Prostate gland (tissue), 2 donors: Measurements from ENCODE around the gene COL6A1. TPM values are rescaled to one million over a fixed set of nuclear protein-coding genes. Genes with fewer than 3 reads are reported as not detected.
A peak's percentile ranks its signal among the peaks of the same experiment; 100 is the strongest.

Source experiments
- DNase-seq: peaks from one replicate; pipeline ENCODE4 v3.0.0-alpha.2; 2019; ENCODE audit warnings: low spot score
- H3K27ac ChIP-seq, 2 donors: fragments of 200-600 bp; sonication (generic); 2 replicates each; pipeline ENCODE4 v1.5.1; 2017 to 2019
- H3K27me3 ChIP-seq: fragments of 200-600 bp; sonication (generic); replicated peaks from 2 replicates; pipeline ENCODE4 v1.5.1; 2019; ENCODE audit not compliant: insufficient read depth
- H3K36me3 ChIP-seq, 2 donors: fragments of 200-600 bp; sonication (generic); 1 replicate in 1 of 2; 2 replicates in 1 of 2; pipeline versions ENCODE4 v1.5.1 to v1.8.1; 2017 to 2019
- H3K4me1 ChIP-seq: fragments of 200-600 bp; sonication (generic); replicated peaks from 2 replicates; pipeline ENCODE4 v1.5.1; 2019
- H3K4me3 ChIP-seq, 2 donors: fragments of 200-600 bp; sonication (generic); 2 replicates each; pipeline ENCODE4 v1.5.1; 2017 to 2019
- H3K9me3 ChIP-seq: fragments of 200-600 bp; sonication (generic); 2 replicates; pipeline ENCODE4 v1.5.1; 2017
- POLR2A ChIP-seq: fragments of 450-650 bp; IDR thresholded peaks from one replicate; pipeline ENCODE4 v1.6.1; 2016; ENCODE audit warnings: antibody characterized with exemption, mild to moderate bottlenecking
- POLR2AphosphoS5 ChIP-seq: sonication (generic); formaldehyde crosslinking; IDR thresholded peaks from one replicate; pipeline ENCODE4 v1.6.1; 2017; ENCODE audit warnings: antibody characterized with exemption
- WGBS: methylation state at CpG from one replicate; pipeline ENCODE4 v1.1.5; 2018; 5-methylcytosine and 5-hydroxymethylcytosine counted together
- intact Hi-C: fragments of 100-400 bp; cut with DNase I; formaldehyde crosslinking; loops from one replicate; pipeline ENCODE4 v1.14.2; 2022
- total RNA-seq, 2 donors: library from RNA; depleted of rRNA; stranded (reverse); fragments of >200 nt; gene quantifications; one replicate each; pipeline ENCODE4 v1.1.0, GENCODE V29; 2016
- TF ChIP-seq, protein P1 (sequence below), 4 experiments: fragments of 200-600 bp in 2 of 4; fragments of 450-650 bp in 2 of 4; sonication (generic) in 2 of 4; IDR thresholded peaks; 1 replicate in 3 of 4; 2 replicates in 1 of 4; pipeline ENCODE4 v1.5.1; 2016 to 2019; ENCODE audit warnings: antibody characterized with exemption in 4 of 4, mild to moderate bottlenecking in 2 of 4, moderate library complexity in 2 of 4

The COL6A1 gene
- total RNA-seq, 2 donors from 2014 or later, result 163 to 265 TPM

DNA sequence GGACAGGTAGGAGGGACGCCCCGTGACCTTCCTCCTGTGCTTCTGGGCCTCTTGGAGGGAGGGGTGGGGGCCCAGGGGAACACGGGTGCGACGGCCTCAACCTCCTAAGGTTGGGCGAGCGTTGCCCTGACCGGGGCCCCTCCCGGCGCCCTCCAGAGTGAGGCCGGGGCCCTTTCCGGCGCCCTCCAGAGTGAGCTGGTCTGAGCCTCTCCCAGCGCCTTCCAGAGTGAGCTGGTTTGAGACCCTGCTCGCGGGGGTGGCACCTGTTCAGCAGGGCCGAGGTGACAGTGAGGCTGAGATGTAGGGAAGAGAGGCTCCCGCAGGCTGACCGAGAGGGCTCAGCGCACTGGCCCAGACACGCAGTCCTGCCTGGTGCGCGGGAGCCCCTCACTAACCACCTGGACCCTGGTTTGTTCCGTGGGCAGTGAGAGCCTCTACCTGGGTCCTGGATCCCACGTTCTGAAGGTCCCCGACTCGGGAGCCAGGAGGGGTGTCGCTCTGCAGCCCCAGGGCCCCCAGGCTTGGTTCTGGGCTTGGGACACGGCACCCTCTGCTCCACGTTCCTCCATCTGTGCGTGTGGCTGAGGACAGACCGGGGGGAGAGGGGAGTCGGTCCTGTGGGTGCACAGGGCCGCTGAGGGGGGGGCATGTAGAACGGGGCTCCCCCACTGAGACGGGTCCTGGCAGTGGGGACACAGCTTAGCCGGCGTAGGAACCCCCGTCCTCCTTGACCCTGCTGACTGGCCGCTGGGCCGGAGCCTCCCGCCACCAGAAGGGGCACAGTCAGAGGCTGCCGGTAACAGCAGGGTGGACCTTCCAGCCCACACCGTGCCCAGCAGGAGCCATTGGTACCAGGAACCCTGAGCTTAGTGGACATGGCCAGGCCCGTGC is 1.4 kb downstream of the COL6A1 start:
- H3K27ac ChIP-seq, result peak overlapping the region; percentile 77 to 79
- intact Hi-C loops, result loop anchor here (5.0 kb wide), 1 partner anchor 74 kb away; no protein-coding TSS in a partner anchor
- no peaks in the 10 kb centered on the region for H3K9me3 ChIP-seq
- WGBS, result 64% methylated on average over 29 of the region's 45 CpGs
- TF ChIP-seq POLR2A, result no peak
- TF ChIP-seq, protein P1, sequence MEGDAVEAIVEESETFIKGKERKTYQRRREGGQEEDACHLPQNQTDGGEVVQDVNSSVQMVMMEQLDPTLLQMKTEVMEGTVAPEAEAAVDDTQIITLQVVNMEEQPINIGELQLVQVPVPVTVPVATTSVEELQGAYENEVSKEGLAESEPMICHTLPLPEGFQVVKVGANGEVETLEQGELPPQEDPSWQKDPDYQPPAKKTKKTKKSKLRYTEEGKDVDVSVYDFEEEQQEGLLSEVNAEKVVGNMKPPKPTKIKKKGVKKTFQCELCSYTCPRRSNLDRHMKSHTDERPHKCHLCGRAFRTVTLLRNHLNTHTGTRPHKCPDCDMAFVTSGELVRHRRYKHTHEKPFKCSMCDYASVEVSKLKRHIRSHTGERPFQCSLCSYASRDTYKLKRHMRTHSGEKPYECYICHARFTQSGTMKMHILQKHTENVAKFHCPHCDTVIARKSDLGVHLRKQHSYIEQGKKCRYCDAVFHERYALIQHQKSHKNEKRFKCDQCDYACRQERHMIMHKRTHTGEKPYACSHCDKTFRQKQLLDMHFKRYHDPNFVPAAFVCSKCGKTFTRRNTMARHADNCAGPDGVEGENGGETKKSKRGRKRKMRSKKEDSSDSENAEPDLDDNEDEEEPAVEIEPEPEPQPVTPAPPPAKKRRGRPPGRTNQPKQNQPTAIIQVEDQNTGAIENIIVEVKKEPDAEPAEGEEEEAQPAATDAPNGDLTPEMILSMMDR (IDR thresholded peaks at IDR 0.05), result no peak
- no peak for TF ChIP-seq POLR2AphosphoS5
- peak overlapping the region; percentile 50 to 63 for H3K4me3 ChIP-seq
- no peaks in the 10 kb centered on the region for H3K4me1 ChIP-seq
- H3K27me3 ChIP-seq, result no peaks in the 10 kb centered on the region
- H3K36me3 ChIP-seq, result peaks cover 4 to 6% of the 10 kb centered on the region in 2 donors
- DNase-seq, result no peak

DNA sequence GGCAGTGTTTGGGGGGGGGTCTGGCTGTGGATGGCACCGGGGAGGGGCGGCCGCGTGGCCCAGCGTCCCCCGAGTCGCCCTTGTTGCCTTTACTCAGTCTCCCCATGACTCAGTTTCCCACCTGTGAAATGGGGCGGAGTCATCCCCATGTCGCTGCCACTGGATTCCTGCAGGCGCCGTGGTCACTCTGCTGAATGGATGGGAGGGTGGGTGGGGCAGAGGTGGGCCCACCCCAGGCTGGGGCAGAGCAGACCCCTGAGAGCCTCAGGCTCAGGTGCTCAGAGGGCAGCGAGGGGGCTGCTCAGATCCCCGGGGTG is 2.0 kb downstream of the COL6A1 start:
- H3K27ac ChIP-seq, result peak overlapping the region; percentile 77 to 79
- H3K4me1 ChIP-seq, result no peaks in the 10 kb centered on the region
- 89% methylated on average over 12 of the region's 13 CpGs for WGBS
- H3K4me3 ChIP-seq, result peak overlapping the region; percentile 50 to 63
- H3K27me3 ChIP-seq, result no peaks in the 10 kb centered on the region
- no peaks in the 10 kb centered on the region for H3K9me3 ChIP-seq
- peaks cover 4 to 6% of the 10 kb centered on the region in 2 donors for H3K36me3 ChIP-seq
- TF ChIP-seq POLR2A, result no peak
- TF ChIP-seq, protein P1 (IDR thresholded peaks at IDR 0.05), result no peak
- no peak for TF ChIP-seq POLR2AphosphoS5
- no peak for DNase-seq
- intact Hi-C loops, result loop anchor here (5.0 kb wide), 1 partner anchor 74 kb away; no protein-coding TSS in a partner anchor

DNA sequence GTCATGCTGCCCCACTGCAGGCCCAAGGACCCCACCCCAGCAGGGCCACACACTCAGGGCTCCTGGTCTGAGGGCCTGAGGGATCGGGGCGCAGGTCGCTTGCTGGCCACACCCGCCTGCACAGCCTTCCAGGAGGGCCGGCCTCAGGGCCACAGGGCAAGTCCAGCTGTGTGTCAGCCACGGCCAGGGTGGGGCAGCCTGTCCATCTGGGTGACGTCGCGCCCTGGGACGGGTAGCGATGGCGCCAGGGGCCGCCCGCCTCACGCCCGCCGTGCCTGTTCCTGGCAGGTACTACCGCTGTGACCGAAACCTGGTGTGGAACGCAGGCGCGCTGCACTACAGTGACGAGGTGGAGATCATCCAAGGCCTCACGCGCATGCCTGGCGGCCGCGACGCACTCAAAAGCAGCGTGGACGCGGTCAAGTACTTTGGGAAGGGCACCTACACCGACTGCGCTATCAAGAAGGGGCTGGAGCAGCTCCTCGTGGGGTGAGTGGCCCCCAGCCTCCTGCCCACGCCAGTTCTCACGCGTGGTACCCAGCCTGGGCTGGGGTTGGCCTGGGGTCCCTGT is 2.5 kb downstream of the COL6A1 start:
- intact Hi-C loops, result loop anchor here (5.0 kb wide), 1 partner anchor 73 kb away; no protein-coding TSS in a partner anchor
- Histone ChIP-seq H3K27me3 (no peaks in the 10 kb centered on the region), H3K36me3 (peaks cover 4 to 6% of the 10 kb centered on the region in 2 donors), H3K4me1 (no peaks in the 10 kb centered on the region), H3K9me3 (no peaks in the 10 kb centered on the region), H3K4me3 (peak overlapping the region; percentile 50 to 63), H3K27ac (peak overlapping the region; percentile 77 to 79)
- 92% methylated on average over 38 of the region's 38 CpGs for WGBS
- DNase-seq, result no peak
- TF ChIP-seq POLR2AphosphoS5 (no peak), POLR2A (no peak)
- TF ChIP-seq, protein P1 (IDR thresholded peaks at IDR 0.05), result no peak

DNA sequence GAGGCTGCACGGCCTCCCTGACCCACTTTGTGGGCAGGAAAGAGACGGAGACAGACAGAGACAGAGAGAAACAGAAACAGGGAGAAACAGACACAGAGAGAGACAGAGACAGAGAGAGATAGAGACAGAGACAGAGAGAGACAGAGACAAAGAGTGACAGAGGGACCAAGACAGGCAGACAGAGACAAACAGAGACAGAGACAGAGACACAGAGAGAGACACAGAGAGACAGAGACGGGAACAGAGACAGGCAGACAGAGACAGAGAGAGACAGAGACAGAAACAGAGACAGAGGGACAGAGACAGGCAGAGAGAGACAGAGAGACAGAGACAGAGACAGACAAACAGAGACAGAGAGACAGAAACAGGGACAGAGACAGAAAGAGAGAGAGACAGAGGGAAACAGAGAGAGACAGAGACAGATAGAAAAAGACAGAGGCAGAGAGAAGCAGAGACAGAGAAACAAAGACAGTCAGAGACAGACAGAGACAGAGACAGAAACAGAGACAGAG is 3.1 kb downstream of the COL6A1 start:
- no peak for DNase-seq
- no peaks in the 10 kb centered on the region for H3K27me3 ChIP-seq
- H3K4me3 ChIP-seq, result no peak overlapping the region
- H3K27ac ChIP-seq, result peak overlapping the region; percentile 77 to 79
- H3K4me1 ChIP-seq, result no peaks in the 10 kb centered on the region
- no peaks in the 10 kb centered on the region for H3K9me3 ChIP-seq
- TF ChIP-seq, protein P1 (IDR thresholded peaks at IDR 0.05), result no peak
- TF ChIP-seq POLR2AphosphoS5 (no peak), POLR2A (no peak)
- peaks cover 4 to 6% of the 10 kb centered on the region in 2 donors for H3K36me3 ChIP-seq
- 88% methylated on average over 3 of the region's 3 CpGs for WGBS
- intact Hi-C loops, result loop anchor here (5.0 kb wide), 1 partner anchor 73 kb away; no protein-coding TSS in a partner anchor
